8988T (cell line): ENCODE measurements around the gene MAPRE2.

Experiments
- DNase-seq: peaks from one replicate; pipeline ENCODE4 v3.0.0; 2011

MAPRE2 gene

DNA sequence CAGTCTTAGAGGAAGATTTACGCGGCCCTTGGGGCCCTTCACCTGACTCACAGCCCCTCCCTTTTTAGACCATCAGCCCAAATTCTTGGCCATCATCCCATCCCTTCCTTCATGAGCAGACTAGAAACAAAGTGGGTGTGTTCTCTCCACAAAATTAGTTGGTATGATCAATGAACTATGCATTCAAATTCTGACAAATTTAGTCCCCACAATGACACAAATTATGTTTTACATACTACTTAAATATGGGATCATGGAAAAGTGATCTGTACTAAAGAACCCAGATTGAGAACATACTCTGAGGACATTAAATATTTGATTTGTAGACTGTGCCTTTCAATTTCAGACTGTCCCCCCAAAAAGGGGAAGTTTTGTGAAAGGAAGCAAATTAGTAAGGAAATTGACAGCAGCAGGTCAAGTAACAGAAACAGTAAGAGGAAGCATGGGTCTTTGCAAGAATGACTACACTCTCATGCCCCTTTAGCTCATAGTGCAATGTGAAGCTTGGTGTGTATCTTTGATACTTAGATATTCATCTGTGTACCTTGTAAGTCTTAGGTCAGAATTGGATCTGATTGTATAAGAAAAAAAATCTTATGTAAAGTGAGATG is 2.2 kb upstream of the MAPRE2 start:
- DNase-seq, result no peak

DNA sequence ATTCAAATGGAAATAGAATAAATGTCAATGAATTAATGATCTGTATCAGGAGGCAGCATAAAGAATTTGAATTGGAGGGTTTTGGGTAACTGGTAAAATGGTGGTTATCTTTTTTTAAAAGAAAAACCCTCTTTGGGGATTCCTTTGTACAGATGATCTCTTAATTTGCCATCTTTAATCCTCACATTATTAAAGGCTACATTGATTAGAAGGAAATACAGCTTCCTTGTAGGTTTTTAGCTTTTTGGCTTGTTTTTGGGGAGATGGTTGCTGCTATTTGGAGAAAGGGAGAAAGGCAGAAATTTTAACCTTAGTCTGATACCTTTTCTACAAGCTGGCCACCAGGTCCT is 600 bp upstream of the MAPRE2 start:
- DNase-seq, result no peak

DNA sequence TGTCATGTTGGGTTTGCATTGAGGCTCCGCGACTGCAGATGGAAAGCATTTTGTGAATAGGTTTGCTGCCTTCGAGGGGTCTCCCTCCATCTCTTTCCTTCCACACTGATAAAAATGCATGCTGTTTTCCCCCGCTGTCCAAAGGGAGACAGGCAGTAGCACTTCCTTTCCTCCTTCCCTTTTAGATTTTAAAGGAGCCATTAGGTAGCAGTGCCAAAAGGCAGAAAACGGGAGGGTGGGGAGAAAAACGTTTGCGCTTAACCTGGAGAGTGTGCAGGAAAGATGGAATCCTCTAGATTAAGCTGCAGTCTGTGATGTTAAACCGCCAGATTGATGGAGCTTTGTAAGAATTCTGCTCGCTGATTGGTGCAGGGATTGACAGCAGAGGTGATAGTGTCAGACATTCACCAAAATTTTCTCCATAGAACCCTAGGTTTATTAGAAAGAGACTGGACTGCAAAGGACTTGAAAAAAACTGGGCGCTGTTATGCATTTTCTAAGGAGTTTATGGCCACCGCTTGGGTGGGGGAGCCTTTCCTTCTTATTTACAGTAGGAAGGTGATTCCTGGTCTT is 688 bp downstream of the MAPRE2 start:
- DNase-seq, result no peak

DNA sequence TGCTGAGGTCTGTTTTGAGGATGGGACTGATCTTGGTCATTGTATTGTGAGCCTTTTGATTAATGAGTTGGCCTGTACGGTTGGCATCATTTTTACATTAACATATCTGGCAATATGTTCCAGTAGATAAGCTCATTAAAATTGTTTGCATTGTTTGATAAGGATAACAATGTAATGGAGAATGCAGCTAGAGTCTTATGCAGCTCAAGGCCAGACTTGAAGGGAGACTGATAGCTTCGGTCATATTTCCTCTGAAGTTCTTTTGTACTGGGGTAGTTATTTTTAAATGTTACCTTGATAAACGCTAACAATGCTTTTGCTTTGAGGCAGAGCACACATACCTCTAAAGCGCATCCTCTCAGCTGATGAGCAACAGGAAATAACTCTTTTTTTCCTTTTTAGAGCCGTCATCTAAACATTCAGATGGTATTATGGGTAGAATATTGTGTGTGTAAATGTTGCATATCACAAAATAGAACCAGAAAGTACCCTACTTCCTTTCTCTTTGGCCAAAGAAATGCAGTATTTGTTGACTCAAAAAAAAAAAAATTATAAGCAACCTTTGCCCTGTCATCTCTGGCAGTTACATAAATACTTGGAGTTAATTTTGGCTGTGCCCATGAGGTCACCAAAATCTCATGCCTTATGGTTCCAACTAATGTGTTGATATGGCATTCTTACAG is 1.3 kb downstream of the MAPRE2 start:
- DNase-seq, result no peak

DNA sequence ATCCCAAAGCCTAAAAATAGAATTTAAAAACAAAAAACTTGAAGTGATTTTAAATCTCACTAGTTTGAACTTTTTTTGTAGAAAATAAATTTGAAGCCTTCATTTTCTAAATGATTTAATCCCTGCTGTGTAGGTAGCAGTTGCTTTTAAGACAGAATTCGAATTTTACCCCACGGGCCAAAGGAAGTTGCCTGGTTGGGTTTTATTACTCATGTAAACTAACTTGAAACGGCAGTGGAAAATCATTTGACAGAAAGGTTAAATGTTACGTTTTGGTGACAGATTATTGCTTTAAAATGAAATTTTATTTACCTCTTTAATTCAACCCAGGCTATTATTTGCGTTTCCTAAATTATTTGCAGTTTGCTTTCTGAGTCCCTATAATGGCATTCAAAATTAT is 2.0 kb downstream of the MAPRE2 start:
- DNase-seq, result no peak

DNA sequence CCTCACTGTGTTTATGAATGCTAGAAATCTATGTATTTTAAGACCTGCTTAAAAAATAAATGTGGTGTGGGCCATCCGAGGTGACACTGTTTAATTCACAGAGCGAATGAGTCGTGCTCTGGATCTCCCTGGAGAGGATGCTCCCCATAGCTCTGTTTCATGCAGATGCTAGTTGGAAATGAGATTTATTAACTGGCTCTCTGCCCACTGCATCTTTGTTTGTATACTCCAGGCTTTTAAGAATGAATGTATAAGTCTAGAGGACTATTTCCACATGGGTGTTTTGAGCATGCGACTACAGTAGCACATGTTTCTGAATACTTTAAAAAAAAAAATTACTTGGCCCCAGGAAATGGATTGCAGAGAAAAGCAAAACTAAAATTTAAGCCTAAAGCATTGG is 3.9 kb downstream of the MAPRE2 start:
- no peak for DNase-seq

DNA sequence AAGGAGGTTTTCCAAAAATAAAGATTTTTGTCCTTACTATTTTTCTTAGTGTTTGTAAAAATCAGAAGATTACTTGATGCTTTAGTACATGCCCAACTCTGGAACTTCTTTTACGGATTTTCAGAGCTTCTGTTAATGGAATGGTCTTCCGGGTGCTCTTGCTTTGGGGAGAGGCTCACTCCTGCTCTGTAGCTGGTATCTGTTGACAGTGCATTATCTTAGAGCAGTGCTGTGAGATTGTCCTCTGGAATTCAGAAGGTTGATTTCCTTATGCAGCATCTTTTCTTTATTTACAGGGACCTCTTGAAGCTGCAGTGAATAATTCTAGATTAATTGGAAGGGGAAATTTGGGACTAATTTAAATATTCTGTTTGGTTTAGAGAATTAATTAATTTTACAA is 4.6 kb downstream of the MAPRE2 start:
- no peak for DNase-seq

DNA sequence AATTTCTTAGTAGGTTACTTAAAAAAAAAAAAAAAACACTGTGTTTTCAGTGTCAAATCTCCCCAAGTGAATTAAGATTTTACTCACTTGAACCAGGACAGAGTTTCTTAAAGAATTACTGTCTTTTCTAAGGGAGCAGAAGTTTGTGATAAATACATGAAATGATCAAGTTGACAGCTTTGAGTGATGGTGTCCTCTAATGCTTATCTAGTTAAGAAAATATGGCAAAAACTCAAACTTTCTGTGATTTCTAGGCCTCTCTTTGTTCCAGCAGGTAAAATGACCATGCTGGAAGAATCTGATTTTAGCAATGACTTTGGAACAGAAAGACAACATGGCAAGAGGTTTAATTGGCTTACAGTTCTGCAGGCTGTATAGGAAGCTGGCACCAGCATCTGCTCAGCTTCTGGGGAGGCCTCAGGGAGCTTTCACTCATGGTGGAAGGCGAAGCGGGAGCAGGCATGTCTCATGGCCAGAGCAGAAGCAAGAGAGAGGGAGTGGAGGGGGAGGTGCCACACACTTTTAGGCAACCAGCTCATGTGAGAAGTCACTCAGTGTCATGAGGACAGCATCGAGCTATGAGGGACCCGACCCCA is 6.6 kb downstream of the MAPRE2 start:
- DNase-seq, result no peak

DNA sequence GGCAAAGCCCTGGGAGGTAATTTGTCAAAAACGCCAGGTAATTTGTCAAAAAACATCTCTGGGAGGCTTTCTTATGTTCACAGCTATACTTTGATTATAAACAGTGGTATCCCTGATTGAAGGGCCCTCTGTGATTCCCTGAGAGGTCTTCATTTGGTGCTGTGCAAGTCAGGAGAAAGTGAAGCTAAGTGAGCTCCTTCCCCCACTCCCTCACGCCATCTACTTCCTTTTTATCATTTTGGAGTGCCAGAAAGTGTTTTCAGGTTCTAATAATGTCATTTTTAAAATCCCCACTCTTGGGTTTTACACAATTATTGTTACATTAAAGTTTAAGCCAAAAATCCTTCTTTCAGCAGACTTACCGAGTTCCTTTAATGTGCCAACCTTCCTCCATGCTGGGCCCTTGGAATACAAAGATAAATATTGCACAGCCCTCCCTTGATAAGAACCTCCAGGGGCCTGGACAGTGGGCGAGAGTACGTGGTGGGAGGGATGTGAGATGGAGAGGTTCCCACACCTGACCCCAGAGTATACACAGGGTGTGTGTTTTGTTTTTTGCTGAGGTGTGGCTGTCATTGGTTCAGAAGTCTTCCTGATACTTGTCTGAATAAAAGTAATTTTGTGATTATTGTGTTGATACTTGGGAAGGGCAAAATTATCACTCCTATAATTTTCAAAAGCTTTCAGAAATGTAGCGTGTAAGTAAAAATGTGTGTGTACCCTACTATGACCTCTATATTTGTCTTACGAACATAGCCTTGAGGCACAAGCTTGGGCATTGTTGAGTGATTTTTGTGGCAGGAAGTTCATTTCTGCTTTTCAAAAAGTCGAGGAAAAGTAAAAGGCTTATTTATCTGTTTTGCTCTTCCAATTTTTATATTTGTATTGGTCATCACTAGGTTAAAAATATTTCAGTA is 8.2 kb downstream of the MAPRE2 start:
- no peak for DNase-seq

DNA sequence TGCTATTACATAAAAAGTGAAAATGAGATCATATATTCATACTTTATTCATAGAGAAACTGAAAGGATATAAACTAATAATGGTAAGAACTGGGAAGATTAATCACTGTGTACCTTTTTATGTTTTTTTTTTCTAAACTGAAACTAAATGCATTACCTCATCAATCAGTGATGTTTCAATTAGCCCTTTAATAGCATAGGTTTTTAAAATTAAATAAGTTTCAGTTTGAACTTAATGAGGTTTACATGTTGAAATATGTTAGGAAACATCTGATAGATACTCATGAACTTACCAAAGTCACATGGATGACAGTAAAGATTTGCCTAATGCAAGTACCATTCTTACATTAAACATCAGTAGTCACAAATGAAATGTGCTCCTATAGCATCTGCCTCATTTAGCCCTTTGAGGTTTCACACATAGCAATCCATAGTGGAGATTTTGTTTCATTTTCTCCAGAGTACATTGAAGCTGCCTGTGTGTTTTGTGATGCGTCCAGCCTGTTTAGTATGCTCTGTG is 8.9 kb downstream of the MAPRE2 start:
- DNase-seq, result no peak

DNA sequence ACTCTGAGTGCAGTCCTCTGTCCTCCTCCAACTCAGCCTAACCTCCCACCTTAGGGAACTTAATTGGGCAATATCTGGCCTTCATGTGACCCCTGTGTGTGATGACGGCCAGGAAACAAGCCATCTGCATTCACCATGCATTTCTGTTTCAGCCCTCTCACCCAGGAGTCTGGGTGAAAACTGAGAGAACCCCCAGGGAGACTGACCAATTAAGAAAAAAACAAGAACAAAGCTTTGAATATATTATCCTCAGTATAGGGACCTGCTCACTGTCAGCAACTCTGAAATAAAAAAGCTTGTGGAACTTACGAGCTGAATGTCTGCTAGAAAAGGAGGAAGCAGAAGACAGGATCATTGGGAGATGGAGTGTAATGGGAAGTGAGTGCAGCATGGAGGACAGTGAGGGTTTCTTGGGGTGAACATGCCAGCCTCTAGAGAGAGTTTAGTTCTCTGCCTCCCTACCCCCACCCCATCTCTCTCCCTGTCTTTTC is 9.5 kb downstream of the MAPRE2 start:
- DNase-seq, result no peak

DNA sequence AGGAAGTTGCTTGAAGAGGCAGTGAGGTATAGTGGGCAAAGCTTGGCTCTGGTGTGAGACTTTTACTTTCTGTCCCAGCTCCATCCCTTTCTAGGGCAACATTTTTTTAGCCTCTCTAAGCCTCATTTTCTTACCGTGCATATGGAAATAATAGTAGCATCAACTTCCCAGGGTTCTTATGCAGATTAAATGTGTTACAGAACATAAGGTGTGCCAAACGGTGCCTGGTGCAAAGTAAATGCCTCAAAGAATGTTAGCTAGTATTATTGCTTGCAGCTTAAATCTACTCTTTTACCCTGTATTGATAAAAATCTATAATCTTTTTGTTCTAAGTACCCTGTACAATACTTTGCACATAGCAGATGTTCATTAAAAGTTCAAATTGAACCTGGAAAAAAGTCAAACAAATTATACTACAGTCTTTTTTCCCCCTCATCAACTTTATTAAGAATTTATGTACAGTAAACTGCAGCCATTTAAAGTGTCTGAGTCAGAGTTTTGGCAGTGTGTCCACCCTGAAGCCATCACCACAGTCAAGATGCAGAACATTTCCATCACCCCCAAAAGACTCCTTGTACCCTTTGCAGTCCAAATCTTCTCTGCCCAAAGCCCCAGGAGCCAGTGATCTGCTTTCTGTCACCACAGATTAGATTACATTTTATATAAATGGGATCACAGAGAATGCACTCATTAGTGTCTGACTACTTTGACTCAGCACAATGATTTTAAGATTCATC is 10.6 kb downstream of the MAPRE2 start:
- no peak for DNase-seq

DNA sequence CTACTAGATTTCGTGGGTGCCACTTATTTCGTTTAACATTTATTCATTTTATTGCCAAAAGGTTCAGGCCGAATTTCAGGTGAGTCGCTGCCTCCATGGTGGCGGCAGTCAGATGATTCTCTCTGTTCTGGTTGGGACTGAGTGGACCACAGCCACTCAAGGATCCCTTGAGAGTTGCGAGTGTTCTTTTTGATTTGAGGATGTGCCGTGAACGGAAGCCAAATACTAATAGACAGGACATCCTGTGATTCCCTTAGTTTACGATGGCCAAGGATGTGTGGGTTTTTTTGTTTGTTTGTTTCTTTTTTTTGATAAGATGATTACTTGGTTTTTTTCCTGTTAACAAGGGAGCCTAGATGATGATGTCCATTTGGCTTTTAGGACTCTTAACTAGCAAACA is 13.2 kb downstream of the MAPRE2 start:
- DNase-seq, result no peak

DNA sequence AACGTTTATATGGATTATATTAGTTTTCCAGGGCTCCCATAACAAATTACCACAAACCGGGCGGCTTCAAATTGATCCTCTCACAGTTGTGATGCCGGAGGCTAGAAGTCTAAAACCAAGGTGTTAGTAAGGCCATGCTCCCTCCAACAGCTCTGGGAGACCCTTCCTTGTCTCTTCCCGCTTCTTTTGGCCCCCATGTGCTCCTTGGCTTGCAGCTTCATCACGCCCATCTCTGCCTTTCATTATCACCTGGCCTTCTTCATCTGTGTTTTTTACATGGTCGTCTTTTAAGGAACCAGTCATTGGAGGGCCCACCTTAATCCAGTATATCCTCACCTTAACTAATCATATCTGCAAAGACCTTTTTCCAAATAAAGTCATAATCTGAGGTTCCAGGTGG is 13.9 kb downstream of the MAPRE2 start:
- no peak for DNase-seq

DNA sequence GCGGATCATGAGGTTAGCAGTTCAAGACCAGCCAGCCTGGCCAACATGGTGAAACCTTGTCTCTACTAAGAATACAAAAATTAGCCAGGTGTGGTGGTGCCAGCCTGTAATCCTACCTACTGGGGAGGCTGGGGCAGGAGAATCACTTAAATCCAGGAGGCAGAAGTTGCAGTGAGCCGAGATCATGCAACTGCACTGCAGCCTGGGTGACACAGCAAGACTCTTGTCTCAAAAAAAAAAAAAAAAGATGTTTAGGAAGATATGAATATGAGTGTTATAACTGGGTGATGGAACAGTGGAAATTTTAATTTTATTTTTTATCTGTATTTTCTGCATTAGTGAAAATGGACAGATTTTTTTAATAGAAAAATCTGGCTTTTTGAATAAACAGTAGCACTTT is 14.5 kb downstream of the MAPRE2 start:
- DNase-seq, result no peak

DNA sequence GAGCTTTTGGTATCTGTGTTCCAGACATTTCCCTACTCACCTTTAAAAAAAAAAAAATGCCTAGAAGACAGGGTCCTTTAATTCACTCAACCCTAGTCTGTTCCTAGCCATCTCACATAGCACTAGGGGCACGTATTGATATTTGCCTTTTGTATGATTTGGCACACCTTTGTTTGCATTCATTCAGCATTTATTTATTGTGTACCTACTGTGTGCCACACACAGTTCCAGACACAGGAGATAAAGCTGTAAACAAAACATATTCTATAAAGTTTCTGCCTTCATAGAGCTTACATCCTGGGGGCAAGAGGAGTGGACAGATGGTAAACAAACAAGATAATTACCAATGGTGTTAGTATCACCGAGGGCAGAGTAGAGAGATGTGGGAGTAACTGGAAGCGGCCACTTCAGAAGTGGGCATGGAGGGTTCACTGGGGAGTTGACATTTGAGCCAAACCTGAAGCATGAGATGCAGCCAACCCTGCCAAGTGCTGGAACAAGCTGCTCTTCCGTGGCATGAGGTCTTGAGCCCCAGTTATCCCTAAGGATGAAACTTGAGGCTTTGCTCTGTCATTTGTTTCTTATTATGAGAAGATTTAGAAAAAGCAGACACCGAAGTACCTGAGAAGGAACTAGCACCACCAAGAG is 18.2 kb downstream of the MAPRE2 start:
- no peak for DNase-seq

DNA sequence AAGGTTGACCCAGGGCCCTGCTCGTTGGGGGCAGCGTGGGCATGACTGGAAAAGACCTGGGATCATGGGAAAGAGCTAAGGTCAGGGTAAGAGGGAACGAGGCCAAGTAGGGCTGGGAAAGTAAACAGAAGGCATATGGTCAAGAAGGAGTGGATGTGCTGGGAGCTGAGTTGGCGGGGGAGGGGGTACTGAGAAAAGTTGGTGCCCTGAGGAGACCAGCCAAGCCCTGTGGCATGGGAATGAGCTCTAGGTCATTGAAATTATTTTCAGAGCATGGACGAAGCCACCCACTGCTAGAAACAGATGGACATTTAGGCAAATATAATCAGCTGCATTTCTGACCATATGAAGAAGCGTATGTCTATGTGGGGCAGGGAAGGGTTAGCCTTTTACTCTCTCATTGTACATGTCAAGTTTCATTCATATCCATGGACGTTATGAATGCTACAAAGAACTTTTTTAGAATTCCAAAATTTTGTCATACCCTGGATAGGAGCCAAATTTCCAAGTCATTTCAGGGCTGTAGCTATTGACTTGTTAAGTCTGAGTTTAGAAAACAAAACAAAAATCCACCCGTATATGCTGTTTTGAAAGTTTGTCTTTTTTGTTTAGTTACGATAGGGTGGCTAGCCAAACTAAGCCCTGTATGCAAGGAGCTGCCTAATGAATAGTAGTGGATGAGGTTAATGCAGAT is 19.1 kb downstream of the MAPRE2 start:
- DNase-seq, result no peak

DNA sequence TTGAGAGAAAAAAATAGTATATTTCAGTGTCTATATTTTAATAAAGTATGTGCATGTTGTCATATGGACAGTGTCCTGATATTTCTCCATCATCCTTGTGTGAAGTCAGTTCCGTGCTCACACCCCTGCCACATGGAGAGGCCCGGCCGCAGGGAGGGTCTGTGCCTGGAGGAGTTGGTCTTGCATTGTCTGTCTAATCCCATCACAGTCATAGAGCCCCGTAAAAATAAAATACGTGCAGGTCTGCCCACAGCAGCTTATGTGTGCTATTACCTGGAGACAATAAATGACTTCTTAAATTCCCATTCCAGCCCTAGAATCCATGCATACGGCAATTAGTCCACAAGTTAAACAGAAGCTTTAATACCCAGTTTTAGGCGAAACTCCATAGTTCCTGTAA is 20.1 kb downstream of the MAPRE2 start:
- DNase-seq, result no peak

DNA sequence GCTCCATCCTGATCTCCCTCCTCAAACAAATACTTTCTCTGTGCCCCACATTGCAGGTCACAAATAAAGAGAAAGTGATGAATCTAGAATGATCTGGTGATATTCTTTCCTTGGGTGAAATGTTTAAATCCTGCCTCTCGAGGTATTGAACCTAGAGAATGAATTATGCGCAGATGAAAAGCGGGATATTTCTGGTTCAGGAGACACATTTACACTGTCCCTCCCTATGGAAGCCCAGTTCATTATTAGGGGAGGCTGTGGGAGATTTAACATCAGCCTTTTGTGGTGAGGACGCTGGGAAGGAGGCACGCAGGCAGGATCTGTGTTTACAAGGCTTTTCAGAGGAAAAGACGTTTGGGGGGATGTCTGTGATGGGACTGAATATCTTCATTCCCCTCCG is 20.6 kb downstream of the MAPRE2 start:
- no peak for DNase-seq

DNA sequence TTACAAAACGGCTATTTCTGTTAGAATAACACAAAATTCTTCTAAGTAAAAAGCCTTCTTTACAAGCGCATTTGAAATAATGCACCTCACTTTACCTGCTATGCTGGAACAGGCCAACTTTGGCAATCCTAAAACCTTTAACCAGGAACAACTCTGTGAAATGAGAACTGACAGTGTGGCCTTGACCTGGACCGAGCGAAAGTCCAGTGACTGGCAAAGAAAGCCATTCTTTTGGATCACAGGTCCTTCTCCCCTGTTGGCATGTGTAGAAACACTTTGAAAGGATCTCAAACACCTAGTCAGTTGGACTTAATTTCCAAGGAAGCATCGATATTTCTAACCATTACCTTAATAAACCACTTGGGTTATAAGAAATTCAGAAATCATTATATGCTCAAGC is 21.2 kb downstream of the MAPRE2 start:
- DNase-seq, result no peak
